Measurements from ENCODE around the gene RPL12.

The RPL12 gene

DNA sequence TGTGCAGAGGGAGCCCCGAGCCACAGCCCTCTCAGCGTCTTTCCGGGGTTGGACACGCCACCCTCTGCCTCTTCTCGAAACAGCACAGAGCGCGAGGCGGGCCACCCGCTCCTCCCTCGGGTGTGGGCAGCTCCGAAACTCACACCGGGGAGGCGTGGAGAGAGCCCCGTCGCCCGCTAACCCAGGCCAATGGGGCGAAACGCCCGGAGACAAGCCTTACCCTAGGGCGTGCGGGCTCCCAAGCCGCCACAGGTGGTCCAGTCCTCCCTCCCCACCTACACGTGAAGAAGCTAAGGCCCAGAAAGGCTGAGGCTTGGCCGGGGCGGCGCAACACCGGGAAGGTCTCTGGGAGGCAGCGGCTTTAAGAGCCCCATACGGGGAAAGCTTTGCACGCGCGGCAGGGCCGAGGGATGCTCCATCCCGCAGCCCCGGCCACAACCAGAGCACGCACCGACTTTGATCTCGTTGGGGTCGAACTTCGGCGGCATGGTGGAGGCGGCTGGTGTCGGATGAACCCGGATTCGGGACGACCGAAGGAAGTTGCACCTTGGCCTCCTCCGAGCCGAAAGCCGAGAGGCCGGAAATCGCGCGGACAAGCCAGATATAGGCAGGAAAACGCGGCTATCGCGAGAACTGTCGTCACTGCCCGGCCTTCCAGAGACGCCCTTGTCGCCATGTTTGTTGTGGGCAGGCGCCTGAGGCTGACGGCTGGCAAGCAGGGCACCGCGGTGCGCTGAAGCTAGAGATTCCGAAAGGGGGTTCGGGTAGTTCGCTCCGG, at the start of gene RPL12, which contains the start of gene LRSAM1:
Gene RPL12, minus strand, starts transcription at position 577 of the 778 bp plus-strand sequence. Its CDS starts 89 bp downstream, at position 488.
Gene LRSAM1, plus strand, starts transcription at position 681 of the 778 bp plus-strand sequence. CDS start 3,018 bp downstream, outside the sequence.
- peak; percentile 80 for DNase-seq

DNA sequence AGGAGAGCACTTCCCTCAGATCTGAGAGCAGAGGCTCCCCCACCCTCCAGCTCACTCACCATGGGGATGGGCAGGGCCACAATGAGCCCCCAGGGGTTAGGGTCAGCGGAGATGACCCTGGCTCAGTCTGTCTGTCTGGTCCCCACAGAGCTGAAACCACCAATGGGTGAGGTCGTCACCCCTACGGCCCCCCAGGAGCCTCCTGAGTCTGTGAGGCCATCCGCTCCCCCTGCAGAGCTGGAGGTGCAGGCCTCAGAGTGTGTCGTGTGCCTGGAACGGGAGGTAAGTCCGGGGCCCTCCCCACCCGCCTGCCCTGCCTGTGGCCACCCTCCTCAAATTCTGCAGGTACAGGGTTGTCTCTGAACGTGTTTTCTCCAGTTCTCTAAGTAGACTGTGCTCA, 49.7 kb upstream of the RPL12 start:
- DNase-seq: no peak

DNA sequence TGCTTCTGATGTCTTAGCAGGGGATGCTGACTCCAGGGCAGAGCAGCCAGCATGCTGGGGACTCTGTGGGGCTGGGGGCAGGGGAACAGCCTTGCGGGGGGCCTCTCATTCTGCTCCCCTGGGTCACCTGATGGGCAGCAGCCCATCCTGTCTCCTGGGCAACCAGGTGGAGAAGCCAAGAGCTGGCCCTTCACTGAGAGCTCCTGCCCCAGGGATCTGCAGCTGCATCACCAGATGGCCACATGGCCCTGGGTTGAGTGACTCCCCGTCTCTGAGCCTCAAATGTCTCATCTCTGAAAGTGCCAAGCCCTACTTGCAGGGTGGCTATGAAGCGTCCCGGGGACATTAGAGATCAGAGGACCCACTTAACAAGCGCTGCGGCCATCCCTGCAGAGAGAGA, 49.2 kb upstream of the RPL12 start:
- DNase-seq: no peak

DNA sequence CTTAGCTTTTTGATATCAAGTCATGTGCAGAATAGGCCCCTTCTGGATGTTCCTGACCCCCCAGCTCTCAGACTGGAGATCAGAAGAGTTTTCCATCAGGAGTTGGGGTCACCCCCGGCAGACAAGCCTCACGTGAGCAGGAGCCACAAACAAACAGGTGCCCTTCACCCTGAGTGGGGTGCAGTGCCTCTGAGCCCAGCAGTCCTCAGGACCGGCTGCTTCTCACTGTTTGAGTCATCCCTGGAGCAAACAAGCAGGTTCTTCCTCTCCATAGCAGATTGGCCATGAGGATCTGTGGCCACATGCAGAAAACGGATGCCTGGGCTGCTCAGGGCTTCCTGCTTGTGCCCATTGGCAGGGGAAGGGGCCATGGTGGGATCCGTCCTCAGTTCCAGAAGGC, 47.1 kb upstream of the RPL12 start:
- DNase-seq: no peak

DNA sequence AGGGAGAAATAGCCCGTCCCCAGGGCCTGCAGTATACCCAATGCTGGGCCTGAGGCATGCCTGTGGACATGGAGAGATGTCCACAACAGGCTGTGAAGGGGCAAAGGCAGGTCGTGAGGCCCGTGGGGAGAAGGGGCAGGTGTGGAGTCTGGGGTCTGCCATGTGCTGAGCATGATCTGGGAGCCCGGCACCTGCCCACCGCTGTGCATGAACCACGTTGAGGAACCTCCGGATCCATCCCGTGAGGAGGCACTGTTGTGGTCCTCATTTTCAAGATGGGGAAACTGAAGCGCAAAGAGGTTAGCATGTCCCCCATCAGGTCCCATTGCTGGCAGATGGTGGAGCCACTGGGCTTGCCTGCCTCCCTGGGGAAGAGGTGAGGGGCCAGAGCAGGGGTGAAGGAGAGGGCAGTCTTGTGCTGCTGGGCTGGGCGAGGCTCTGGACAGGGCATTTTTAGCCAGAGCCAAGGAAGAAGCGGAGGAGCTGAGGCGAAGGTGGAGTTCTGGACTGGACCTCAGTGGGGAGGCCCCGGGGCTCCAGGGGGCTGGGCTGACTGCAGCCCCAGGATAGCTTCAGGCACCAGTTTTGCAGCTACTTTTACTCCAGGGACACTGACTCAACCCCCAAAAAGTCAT, 46.6 kb upstream of the RPL12 start:
- DNase-seq: no peak

DNA sequence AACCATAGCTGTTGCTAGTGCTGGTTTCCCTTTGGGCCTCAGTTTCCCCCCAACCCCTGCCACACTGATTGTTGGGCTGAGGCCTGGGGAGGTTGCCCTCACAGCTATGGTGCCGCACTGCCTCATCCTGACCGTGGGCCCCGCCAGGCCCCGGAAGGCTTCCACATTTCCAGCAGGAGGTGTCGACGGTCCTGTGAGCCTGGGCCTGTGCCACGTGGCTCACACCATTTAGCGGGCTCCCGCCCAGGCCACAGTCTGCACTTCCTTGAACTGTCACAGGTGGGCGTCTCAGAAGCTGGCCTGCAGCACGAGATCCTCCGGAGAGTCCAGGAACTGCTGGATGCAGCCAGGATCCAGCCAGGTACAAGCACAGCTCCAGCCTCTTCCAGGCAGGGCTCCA, 45.8 kb upstream of the RPL12 start:
- no peak for DNase-seq

DNA sequence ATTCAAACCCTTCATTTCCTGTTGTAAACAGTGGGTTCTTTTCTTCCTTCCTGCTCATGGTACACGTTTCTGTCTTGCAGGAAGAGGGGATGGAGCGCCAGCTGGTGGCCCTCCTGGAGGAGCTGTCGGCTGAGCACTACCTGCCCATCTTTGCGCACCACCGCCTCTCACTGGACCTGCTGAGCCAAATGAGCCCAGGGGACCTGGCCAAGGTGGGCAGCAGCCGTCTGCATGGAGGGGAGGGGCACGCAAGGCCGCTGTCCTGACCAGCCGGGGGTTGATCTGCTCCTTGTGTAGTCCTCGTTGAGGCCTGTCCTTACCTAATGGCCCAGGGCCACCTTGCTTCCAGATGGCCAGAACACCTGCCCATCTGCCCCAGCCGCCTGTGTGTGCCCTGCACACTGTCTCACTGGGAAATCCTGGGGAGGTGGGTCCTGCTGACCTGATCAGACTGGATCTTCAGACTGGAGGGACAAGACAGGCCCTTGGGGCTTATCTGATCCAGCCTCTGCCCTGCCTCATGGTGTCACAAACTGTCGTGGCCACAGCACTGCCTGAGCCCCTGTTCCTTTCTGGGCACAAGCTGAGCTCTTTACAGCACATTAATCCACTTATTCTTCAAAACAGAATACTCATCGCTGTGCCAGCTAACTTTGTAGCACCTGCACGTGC, 44.8 kb upstream of the RPL12 start:
- no peak for DNase-seq

DNA sequence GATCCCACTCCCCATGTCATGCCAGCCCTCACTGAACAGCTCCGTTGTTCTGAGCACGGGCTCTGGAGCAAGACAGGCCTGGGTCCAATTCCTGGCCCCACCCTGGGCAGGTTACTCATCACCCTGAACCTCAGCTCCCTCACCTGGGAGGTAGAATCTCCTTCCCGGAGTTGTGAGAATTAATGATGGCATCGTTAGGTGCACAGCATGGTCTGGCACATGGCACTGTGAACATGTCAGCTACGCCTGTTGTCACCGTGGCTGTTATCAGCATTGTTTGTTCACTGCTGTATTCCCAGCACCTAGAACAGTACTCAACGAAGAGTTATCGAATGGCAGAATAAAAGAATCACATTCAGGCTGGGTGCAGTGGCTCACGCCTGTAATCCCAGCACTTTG, 43.1 kb upstream of the RPL12 start:
- DNase-seq: no peak

DNA sequence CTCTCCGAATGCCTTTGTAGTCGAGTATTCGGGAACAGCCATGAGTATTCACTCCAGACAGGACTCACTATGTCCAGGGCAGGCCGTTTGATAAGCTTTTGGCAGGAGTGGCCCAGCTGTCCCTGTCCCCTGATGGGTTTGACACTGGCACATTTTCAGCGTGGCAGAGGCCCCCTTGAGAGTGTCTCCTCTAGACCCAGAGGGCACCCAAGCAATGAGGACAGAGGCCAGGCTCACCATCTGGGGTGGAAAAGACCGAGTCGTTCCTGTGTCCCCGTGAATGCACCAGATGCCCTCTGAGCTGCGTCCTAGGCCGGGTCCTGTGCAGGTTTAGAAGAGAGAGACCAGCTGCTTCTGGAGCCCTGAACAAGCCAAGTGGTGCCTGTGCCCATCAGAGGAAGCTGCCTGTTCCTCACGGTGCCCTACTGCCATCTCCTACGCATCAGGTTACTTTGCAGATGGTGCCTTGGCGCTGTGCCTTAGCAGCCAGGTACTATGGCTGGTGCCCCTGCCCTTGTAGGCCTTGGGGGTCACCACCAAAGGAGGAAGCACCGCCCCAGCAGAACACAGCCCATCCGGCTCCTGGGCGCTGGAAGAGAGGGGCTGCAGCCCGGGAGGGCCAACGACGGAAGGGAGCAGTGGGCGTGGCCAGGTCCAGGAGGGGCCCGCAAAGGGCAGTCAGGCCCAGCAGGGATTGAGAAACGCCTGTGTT, 42.5 kb upstream of the RPL12 start:
- DNase-seq: no peak

DNA sequence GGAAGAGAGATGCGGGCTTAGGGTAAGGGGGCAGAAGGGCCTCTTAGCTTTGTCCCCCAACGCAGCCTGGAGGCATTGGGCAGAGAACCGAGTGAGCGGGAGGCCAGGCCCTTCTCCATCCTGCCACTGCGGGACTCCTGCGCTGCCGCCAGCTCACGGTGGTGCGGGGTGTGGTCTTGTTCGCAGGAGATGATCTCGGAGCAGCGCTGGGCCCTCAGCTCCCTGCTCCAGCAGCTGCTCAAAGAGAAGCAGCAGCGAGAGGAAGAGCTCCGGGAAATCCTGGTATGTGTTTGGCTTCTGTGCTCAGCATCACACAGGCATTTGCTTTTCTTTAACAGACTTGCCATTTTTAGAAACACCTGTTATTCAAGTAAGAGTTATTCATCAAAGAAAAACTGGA, 41.4 kb upstream of the RPL12 start:
- DNase-seq: no peak

DNA sequence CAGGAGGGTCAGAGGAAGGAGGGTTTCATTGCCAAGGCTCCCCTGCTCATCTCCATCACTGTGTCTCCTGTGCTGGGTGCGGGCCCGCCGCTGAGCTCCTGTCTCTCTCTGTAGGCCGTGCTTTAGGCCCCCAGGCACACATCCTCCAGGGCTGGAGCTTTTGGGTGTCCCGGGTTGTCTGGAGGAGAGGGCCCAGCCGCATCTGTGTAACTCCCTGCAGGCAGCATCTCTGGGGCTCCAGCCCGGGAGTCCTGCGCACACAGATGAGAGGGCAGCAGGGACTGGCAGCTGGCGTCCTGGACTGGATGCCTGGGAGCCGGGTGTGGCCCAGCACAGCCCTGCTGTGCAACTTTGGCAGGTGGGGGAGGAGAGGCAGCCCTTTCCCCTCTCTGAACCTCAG, 40.3 kb upstream of the RPL12 start:
- DNase-seq: no peak

DNA sequence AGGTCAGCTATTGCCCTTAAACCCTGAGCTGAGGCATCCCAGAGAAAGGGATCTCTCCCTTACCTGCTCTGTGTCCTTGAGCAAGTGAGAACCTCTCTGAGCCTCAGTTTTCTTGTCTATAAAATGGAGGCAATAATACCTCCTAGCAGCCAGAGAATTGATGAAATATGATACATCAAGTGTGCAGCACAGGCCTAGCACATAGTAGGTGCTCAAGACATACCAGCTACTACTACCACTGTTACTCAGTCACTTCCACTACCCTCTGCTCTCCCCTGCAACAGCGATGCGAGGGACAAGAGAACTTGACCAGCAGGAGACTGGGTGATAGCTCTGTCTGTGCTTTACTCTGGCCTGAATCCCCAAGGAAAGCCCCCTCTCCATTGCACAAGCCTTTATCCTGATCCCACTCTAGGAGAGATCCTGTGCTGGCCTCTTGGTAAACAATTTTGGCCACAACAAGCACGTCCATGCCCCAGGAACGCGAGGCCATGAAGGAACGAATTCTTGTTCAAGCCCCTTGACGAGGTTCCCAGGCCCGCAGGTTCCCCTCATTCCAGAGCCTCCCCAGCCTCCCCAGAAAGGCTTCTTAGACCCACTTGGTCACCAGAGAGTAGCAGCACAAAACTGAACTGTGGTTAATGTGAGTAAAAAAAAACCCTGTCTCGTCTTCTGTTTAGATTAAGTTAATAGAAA, 39.5 kb upstream of the RPL12 start:
- no peak for DNase-seq

DNA sequence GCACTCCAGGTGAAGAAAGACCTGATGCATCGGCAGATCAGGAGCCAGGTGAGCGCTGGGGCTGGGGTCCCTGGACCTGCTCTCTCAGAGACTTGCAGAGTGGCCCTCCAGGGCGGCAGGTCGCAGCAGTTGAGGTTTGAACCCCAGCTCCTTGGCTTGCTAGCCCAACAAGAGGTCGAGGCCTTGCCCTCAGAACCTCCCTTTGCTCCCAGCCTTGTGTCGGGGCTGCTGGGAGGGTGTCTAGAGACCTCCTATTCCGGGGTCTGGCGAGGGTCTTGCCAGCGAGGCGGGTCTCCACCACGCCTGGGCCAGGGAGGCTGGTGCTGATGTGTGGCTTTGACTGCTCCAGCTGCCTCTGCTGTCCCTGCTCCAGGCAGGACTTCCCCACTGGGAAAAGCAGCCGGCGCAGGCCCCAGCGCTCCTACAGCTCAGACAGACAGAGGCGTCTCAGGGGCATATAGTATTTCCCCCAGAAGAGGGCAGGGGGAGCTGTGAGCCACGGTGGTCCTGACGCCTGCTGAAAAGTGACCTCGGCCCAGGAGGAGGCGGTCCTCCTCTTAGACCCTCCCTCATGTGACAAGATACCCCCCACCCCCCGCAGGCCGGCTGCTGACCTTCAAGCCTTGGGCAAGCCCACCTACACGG, 38.4 kb upstream of the RPL12 start:
- no peak for DNase-seq

DNA sequence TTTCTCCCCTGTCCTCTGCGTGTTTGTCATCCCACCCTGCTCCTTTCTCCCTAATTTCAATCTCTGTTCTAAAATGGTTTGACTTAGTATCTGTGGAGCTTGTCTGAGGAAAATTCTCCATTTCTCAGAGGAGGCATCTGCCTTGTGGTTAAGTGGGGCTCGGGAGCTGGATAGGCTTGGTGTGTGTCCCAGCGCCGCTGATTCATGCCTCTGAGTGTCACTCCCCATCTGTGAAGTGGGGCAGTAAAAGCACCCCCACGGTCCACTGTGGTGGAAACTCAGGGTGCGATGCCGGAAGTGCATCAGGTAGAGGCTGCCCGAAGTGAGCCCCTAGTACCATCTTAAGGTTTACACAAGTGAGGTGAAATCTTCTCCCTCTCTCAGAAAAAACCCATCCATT, 37.7 kb upstream of the RPL12 start:
- DNase-seq: no peak

DNA sequence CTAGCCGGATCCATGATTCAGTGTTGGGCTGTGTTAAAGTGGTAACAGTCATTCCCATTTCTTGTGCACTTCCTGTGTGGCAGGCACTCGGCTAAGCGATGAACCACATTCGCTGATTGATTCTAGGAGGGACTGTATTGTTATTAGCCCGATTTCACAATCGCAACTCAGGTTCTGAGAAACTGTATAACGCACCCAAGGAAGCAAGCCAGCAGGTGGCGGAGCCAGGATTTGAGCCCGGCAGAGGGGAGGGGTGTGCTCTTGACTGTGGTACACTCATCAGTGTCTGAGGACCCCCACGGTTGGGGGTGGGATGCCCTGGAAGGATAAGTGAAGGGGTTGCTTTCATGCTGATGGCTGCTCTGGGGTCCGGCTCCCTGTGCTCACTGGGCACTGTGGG, 34.8 kb upstream of the RPL12 start:
- no peak for DNase-seq

DNA sequence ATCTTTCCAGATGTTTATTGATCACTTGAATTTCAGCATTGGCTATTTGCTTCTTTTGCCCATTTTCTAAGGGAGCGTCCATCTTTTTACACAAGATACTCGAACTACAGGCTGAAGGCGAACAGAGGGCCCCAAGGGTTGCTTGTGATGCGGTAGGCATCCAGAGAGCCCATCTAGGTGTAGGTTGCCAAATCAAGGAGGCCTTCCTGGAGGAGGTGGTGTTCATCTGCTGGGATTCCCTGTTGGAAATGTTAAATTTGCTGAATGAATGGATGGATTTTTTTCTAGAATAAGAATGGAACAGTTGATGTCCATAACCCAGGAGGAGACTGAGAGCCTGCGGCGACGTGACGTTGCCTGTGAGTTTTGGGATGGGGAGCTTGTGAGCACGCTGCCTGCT, 31.5 kb upstream of the RPL12 start:
- no peak for DNase-seq

DNA sequence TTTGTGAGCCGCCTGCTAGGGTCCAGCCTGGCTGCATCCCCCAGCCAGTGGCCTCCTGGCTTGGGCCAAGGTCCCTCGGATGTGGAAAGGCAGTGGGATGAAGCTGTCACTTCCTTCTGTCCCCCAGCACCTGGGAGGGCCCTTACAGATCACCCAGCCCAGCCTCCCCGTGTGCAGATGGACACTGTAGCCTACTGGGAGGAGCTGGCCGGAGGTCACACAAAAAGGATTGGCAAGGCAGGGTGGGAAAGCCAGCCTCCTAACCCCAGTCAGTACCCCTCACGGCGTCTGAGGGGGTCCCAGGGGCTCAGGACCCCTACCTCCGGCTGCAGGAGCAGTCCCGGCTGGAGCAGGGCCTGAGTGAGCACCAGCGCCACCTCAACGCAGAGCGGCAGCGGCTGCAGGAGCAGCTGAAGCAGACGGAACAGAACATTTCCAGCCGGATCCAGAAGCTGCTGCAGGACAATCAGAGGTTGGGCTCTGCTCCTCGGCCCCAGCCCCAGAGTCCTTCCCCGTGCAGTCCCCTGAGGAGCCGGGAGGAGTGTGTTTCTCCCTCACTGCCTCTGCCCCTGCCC, 28.4 kb upstream of the RPL12 start:
- no peak for DNase-seq

DNA sequence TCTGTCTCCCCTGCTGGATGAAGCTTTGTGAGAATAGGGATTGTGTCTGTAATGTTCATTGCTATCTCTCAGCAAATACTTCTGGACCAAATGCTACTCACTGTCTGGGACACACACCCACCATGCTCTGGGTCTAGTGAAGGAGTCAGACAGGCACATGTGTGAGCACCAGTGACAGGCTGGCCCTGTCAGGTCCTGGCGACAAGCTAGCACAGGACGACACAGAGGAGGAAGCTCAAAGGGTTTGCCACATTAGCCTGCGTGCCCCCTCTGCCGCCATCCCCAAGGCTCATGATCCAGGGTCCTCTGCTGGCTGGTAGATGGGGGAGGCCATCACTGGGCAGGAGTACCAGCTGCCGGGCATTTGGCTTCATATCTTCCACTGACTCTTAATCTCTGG, 23.4 kb upstream of the RPL12 start:
- no peak for DNase-seq

DNA sequence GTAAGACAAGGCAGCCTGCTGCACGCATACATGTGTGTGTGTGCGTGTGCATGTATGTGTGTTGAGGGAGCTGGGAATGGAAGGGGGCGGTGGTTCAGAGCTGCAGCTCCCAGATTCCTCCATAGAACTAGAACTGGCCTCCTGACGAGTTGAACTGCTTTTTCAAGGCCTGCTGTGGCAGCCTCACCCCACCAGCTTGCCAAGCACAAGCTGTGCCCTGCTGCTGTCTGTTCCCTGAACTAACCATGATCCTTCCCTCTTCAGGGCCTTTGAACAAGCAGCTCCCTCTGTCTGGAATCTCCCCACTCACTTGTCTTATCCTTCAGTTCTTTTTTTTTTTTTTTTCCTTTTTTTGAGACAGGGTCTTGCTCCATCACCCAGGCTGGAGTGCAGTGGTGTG, 22.7 kb upstream of the RPL12 start:
- no peak for DNase-seq

DNA sequence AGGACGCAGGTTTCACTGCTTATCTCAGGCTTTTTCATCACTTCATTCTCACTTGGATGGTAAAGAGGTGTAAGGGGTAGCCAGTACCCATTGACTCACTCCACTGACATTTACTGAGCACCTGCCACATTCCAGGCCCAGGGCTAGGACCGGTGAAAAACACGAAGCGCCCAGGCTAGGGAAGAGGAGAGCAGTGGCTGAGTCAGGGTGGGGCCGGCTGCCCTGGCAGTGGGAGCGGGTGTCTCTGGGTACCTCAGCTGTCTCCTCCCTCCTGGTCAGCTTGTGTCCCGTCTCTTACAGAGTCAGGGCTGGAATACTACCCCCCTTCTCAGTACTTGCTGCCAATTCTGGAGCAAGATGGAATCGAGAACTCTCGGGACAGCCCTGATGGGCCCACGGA, 22.3 kb upstream of the RPL12 start:
- no peak for DNase-seq

DNA sequence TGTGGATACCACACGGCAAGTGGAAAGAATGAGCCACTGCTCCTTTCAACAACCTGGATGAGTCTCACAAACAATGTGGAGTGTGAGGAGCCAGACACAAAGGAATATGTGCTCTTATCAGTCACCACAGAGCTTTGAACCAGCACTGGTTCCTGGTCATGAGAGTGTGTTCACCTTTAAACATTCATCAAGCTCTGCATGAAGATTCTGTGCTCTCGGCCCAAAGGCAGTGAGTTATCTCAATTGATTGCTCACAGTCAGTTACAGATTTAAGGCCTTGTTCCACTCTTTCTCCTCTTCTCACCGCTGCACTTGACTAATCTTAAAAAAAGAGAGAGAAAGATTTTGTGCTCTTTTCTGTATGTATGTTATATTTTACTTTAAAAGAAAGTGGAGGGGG, 19.5 kb upstream of the RPL12 start:
- DNase-seq: no peak

DNA sequence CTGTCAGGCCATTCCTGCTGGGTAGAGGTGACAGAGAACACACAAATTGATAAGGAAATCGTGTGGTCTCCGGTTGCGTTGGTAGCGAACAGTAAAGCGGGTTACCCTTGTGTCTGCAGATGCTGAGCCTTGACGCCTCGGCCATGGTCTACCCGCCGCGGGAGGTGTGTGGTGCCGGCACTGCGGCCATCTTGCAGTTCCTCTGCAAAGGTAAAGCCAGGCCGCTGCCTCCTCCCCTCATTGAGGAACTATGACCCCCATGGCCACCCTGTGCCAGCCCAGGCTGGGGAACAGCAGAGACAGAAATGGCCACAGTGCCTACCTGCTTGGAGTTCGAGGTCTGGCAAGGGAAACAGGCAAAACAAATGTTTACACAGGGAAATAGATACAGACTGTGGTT, 16.4 kb upstream of the RPL12 start:
- DNase-seq: peak; percentile 86
